Measurements from ENCODE around the gene MYBPC1. TPM values are rescaled to one million over a fixed set of nuclear protein-coding genes. Genes with fewer than 3 reads are reported as not detected.

MYBPC1 gene
- total and polyA plus RNA-seq, 2 of the 13 experiments (the other 11 are each of a cell fraction or from before 2014, with no cell fraction given): 0.31 to 0.53 TPM

DNA sequence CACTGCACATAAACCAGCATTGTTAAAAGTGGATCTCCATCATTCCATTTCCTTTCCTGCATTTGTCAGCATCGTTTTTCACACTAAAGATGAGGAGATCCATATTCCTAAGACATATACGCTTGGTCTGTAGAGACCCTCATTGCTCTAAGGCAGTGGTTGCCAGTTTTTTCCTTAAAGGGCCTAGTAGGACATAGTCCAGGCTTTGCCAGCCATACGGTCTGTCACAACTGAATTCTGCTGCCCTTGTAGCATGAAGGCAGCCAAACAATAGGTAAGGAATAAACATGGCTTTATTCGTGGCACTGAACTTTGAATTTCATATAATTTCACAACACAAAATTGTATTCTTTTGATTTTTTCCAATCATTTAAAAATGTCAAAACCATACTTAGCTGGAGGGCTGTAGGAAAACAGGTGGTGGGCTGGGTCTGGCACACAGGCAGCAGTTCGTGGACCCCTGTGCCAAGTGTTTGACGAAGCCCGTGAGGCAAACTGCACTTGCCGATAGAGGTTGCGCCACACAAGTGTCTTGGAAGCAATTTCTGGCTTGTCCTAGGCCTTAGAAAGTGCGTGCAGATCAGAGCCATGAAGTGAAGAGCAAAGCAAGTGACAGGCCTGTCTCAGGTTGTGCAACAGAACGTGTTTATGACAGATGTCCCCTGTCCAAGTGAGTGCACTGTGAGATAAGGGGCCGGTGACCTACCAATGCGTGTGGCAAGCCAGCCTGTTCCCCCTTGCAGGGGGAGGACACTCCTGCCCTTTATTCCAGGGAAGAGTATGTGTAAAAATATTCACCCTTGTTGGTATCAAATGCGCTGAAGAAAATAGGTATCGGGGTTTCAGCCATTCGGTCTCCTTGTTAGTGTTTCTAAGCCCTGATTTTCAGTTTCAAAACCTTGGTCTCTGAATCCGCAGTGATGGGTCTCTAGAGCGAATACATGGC lies 101.8 kb downstream of the MYBPC1 start (continued):
- TF ChIP-seq, protein P1, sequence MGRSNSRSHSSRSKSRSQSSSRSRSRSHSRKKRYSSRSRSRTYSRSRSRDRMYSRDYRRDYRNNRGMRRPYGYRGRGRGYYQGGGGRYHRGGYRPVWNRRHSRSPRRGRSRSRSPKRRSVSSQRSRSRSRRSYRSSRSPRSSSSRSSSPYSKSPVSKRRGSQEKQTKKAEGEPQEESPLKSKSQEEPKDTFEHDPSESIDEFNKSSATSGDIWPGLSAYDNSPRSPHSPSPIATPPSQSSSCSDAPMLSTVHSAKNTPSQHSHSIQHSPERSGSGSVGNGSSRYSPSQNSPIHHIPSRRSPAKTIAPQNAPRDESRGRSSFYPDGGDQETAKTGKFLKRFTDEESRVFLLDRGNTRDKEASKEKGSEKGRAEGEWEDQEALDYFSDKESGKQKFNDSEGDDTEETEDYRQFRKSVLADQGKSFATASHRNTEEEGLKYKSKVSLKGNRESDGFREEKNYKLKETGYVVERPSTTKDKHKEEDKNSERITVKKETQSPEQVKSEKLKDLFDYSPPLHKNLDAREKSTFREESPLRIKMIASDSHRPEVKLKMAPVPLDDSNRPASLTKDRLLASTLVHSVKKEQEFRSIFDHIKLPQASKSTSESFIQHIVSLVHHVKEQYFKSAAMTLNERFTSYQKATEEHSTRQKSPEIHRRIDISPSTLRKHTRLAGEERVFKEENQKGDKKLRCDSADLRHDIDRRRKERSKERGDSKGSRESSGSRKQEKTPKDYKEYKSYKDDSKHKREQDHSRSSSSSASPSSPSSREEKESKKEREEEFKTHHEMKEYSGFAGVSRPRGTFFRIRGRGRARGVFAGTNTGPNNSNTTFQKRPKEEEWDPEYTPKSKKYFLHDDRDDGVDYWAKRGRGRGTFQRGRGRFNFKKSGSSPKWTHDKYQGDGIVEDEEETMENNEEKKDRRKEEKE (IDR thresholded peaks at IDR 0.05): no peak
- no peak for TF ChIP-seq ZNF180 (CRISPR knock-in tag; IDR thresholded peaks at IDR 0.05; ENCODE audit: borderline replicate concordance, low read depth)
- TF ChIP-seq MIER3 (CRISPR knock-in tag; IDR thresholded peaks at IDR 0.05; ENCODE audit: borderline replicate concordance): 0 out of 2 replicates have a peak, but pooled peaks have one; percentile 63
- peak; percentile 87 for TF ChIP-seq ZNF292 (CRISPR knock-in tag; IDR thresholded peaks at IDR 0.05; ENCODE audit: borderline replicate concordance, low read depth)
- no peak for TF ChIP-seq ERF (CRISPR knock-in tag; IDR thresholded peaks at IDR 0.05)
- TF ChIP-seq ZNF367 (CRISPR knock-in tag; IDR thresholded peaks at IDR 0.05; ENCODE audit: borderline replicate concordance): no peak
- TF ChIP-seq, protein P2, sequence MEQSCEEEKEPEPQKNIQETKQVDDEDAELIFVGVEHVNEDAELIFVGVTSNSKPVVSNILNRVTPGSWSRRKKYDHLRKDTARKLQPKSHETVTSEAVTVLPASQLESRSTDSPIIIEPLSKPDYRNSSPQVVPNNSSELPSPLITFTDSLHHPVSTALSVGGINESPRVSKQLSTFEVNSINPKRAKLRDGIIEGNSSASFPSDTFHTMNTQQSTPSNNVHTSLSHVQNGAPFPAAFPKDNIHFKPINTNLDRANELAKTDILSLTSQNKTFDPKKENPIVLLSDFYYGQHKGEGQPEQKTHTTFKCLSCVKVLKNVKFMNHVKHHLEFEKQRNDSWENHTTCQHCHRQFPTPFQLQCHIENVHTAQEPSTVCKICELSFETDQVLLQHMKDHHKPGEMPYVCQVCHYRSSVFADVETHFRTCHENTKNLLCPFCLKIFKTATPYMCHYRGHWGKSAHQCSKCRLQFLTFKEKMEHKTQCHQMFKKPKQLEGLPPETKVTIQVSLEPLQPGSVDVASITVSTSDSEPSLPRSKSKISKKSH (CRISPR knock-in tag; IDR thresholded peaks at IDR 0.05; ENCODE audit: borderline replicate concordance): no peak
- 0 out of 2 replicates have a peak, but pooled peaks have one; percentile 63 for TF ChIP-seq KDM4B (CRISPR knock-in tag; IDR thresholded peaks at IDR 0.05)
- TF ChIP-seq, protein P3, sequence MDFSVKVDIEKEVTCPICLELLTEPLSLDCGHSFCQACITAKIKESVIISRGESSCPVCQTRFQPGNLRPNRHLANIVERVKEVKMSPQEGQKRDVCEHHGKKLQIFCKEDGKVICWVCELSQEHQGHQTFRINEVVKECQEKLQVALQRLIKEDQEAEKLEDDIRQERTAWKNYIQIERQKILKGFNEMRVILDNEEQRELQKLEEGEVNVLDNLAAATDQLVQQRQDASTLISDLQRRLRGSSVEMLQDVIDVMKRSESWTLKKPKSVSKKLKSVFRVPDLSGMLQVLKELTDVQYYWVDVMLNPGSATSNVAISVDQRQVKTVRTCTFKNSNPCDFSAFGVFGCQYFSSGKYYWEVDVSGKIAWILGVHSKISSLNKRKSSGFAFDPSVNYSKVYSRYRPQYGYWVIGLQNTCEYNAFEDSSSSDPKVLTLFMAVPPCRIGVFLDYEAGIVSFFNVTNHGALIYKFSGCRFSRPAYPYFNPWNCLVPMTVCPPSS (IDR thresholded peaks at IDR 0.05): no peak
- TF ChIP-seq CHCHD3 (CRISPR knock-in tag; IDR thresholded peaks at IDR 0.05): no peak
- TF ChIP-seq ZNF430 (CRISPR knock-in tag; IDR thresholded peaks at IDR 0.05): no peak
- TF ChIP-seq KLF11 (CRISPR knock-in tag; IDR thresholded peaks at IDR 0.05): no peak
- TF ChIP-seq MAFF (IDR thresholded peaks at IDR 0.05; ENCODE audit: low read depth, low read length): no peak
- no peak for TF ChIP-seq KLF9 (CRISPR knock-in tag; IDR thresholded peaks at IDR 0.05; ENCODE audit: low read depth)
- peak; percentile 76 for TF ChIP-seq FOSL2 (CRISPR knock-in tag; IDR thresholded peaks at IDR 0.05)
- TF ChIP-seq, protein P4, sequence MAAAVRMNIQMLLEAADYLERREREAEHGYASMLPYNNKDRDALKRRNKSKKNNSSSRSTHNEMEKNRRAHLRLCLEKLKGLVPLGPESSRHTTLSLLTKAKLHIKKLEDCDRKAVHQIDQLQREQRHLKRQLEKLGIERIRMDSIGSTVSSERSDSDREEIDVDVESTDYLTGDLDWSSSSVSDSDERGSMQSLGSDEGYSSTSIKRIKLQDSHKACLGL (CRISPR knock-in tag; IDR thresholded peaks at IDR 0.05): no peak
- TF ChIP-seq NAIF1 (CRISPR knock-in tag; IDR thresholded peaks at IDR 0.05; ENCODE audit: borderline replicate concordance): no peak
- TF ChIP-seq, protein P5, sequence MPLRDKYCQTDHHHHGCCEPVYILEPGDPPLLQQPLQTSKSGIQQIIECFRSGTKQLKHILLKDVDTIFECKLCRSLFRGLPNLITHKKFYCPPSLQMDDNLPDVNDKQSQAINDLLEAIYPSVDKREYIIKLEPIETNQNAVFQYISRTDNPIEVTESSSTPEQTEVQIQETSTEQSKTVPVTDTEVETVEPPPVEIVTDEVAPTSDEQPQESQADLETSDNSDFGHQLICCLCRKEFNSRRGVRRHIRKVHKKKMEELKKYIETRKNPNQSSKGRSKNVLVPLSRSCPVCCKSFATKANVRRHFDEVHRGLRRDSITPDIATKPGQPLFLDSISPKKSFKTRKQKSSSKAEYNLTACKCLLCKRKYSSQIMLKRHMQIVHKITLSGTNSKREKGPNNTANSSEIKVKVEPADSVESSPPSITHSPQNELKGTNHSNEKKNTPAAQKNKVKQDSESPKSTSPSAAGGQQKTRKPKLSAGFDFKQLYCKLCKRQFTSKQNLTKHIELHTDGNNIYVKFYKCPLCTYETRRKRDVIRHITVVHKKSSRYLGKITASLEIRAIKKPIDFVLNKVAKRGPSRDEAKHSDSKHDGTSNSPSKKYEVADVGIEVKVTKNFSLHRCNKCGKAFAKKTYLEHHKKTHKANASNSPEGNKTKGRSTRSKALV (CRISPR knock-in tag; IDR thresholded peaks at IDR 0.05): no peak
- TF ChIP-seq, protein P6, sequence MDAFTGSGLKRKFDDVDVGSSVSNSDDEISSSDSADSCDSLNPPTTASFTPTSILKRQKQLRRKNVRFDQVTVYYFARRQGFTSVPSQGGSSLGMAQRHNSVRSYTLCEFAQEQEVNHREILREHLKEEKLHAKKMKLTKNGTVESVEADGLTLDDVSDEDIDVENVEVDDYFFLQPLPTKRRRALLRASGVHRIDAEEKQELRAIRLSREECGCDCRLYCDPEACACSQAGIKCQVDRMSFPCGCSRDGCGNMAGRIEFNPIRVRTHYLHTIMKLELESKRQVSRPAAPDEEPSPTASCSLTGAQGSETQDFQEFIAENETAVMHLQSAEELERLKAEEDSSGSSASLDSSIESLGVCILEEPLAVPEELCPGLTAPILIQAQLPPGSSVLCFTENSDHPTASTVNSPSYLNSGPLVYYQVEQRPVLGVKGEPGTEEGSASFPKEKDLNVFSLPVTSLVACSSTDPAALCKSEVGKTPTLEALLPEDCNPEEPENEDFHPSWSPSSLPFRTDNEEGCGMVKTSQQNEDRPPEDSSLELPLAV (CRISPR knock-in tag; conservative IDR thresholded peaks at IDR 0.05; ENCODE audit: low read depth): no peak
